Central memory CD4-positive, alpha-beta T cell (primary cell): ENCODE results near the gene NCKAP5.

ENCODE experiments used
- DNase-seq: peaks from one replicate; pipeline ENCODE4 v3.0.0; 2022

NCKAP5 gene

DNA sequence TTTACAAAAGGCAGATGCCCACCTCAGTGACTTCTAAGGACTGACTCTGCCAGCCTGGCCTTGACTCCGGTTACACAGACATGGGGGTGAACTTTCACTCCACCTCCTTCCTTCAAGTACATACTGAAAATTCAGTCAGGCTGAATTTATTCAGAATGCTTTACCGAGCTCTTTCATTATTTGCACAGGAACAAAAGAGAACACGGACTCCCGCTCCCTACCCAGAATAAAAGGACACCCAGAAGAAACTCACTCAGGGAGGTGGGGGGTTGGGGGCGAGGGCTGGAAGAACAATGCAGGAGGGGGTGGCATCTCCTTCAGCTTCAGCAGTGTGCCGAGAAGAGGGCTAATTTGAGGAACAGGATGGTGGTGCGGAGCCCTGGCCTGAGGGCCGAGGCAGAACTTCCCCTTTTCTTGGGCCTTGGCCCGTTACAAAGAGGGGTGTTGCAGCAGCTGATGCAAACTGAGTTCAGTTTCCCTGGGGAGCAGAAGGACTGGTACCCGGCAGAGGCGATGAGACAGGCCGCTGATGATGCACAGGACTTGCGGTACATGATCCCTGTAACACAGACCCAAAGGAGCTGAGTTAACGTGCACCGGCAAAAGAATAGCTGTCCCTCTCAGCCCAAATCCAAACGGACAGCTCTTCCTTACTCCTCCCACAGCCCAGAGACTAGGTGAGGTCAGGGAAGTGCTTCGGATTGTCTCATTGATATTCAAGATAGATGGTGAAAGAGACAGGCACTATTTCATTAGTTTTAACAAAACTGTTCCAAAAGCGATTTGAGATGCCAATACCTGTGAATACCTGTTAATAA, 922.3 kb downstream of the NCKAP5 start:
- DNase-seq, result no peak

DNA sequence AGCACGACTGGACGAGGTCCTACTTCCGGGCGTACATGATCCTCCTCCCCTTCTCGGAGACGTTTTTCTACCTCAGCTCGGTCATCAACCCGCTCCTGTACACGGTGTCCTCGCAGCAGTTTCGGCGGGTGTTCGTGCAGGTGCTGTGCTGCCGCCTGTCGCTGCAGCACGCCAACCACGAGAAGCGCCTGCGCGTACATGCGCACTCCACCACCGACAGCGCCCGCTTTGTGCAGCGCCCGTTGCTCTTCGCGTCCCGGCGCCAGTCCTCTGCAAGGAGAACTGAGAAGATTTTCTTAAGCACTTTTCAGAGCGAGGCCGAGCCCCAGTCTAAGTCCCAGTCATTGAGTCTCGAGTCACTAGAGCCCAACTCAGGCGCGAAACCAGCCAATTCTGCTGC, 923.1 kb downstream of the NCKAP5 start:
- no peak for DNase-seq

DNA sequence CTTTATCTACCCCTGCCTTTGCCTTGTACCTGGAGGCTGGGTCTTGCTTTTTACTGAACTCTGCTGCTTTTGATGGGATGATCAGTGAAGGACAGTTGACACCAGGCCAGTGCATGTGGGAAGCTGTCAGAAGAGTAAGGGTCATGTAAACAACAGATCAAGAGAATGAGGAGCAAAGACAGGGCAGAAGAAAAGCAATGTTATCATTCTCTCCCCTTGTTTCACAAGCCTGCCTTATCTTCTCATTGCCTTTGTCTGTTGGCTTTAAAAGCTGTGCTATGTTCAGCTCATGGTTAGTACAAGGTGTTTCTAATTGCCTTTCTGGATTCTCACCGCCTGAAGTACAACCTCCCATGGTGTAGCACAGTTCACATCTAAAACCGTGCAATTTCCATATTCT, 925.8 kb downstream of the NCKAP5 start:
- no peak for DNase-seq

DNA sequence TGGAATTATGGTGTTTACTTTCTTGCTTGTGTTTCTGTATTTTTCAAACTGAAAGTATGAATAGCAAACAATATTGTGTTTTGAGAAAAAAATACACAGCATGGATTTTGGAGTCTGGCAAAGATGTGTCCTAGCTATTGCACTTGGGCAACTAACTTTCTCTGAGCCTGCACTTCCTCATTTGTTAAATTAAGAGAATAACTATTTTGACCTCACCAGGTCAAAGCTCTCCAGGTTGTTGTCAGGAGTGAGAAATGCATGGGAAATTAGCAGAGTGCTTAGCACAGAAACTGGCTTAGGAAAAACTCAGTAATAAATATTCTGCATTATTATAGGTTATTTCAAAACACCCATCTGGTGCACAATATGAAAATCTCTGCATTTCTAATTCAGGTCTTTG, 926.4 kb downstream of the NCKAP5 start:
- no peak for DNase-seq

DNA sequence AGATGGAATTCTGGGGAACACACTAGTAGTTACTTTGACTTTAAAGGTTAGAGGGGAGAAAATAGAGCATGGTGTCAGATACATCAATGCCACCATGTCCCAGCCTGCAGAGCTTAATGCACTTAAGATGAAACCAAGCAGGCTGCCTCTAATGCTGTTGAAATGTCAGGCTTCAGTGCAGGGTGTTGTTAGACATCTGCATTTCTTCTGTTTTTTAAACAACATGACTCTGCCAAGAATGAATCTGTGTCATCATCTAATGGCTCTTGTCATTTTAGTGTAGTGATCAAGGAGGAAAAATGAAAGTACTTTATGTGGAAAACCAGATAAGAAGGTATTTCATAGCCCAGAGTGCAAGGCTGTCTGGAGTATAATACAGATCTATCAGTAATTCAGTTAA, 928.1 kb downstream of the NCKAP5 start:
- DNase-seq, result no peak

DNA sequence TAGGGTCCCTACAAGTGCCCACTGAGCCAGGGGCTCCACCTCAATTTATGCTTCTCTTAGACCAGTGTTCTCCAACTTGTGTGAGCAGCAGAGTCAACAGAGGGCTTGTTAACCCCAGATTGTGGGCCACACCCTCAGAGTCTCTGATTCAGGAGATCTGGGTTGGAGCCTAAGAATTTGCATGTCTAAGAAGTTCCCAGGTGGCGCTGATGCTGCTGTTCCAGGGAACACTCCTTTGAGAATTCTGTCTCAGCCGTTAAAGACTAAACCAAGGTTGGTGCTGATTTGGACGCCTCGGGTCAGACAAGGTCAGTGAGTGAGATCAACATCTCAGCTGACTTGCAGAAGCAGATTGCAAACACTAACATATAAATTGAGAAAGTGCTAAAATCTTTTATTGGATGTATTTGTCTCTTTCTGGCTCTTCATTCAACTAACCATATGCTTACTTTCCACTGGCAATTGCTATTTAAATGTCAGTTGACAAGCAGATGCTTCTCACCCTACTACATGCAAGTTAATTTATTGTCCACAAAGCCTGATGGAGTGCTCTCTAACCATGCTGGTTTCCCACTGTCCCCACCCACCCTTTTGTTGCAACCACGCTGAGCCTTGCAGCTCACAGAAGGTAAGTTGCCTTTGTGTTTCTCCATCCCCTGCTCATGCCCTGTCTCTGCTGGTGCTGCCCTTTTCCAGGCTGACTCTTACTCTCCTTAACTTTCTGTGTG, 929.8 kb downstream of the NCKAP5 start:
- DNase-seq, result no peak

DNA sequence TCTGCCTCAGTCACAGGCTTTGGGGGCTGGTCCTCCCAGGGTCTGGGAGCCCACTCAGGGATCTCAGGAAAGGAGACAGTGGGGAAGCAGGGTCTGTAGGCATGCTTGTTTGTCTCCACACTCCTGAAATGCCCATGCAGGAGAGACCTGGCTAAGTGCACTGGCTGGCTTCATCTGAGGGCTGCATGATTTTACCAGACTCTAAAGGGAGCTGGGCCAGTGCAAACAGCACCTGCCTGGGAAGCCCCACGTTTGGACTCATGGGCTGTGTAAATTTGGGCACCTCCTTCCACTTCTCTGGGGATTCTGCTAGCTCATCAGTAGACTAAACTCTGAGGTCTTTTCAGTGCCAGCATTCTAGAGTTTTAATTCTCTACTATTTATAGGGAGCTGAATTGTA, 931.9 kb downstream of the NCKAP5 start:
- DNase-seq, result no peak

DNA sequence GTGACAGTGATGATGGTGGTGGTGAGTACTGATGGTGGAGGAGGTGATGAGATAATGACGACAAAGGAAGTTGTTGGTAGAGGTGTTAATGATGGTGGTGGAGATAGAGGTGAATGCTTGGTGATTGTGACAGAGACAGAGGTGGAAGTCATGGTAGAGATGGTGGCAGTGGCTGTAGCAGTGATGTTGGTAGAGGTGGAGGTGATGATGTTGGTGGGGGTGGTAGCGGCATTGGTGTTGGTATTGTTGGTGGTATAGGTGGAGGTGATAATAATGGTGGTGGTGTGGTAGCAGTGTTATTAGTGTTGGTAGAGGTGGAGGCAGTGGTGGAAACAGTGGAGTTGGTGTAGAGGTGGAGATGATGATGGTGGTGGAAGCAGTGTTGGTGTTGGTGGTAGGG, 934.6 kb downstream of the NCKAP5 start:
- DNase-seq, result no peak

DNA sequence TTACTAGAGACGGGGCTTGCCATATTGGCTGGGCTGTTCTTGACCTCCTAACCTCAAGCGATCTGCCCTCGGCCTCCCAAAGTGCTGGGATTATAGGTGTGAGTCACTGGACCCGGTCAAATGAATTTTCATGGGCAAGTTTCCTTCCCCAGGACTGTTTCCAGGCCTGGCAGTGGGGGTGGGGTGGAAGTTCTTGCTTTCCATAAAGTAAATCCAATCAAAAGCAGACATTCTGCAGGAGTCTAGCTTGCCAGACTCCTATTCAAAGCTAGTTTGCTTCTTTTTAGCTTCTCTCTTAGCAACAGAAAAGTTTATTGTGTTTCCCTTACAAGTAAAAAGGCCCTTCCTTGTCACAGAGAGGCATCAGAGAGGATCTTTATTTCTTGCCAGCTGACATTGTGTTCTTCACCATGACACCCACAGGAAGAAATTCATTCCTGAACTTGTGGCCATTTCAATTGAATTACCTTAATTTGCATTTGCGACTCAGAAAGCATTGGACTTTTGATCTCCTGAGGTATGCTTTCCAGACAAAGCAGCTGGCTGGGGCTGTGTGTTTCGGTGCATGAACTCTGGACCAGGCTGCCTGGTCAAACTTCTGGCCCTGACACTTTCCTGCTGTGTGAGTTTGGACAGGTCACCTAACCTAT, 936.1 kb downstream of the NCKAP5 start:
- no peak for DNase-seq

DNA sequence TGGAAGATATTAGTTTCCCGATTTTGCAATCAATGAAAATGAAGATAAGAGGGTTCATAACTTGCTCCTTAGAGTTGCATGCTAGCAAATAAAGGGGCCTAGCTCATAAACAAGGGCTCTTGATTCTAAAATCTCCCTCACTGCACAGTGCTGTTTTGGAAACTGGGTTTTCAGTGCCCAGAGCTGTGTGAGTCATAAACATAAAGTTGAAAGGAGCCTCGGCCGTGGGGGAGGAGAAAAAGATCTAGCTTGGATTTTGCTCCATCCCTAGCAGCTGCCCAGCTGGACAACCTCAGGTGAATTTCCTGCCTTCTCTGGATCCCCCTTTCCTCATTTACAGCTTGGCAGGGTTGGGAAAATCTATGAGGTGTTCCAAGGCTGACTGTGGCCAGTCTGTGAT, 940.7 kb downstream of the NCKAP5 start:
- no peak for DNase-seq

DNA sequence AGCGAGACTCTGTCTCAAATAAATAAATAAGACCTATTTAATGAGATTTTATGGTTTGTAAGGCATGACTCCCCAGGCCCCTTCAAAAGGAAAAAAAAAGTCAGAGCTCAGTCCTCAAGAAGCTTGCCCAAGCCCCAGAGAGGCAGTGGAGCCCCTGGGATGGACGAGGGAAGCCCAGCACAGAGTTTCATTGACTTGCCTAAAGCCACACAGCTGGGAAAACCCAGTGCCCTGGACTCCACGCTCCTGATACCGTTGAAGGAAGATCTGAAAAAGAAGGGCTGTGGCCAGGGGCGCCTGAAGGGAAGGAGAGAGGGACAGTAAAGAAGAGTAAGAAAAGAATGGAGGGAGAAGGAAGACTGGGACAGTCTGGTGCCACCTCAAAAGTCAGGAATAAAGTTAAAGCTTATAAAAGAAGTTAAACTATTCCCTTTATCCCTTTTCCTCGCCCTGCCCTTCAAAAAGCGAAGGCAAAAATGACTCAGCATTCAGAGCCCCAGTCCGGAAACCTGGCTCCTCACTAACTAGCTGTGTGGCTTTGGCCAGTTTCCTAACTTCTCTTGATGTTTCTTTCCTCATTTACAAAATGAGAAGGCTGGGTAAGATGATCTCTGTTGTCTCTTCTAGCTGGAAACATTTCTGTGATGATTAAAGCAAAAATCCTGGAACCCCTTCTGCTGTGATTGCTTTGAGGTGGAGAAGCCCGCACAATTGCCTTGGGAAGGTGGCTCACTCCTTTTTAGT, 945.0 kb downstream of the NCKAP5 start:
- DNase-seq, result no peak
